Endothelial cell of umbilical vein (primary cell): Measurements from ENCODE around the gene KIAA1671. TPM values are rescaled to one million over a fixed set of nuclear protein-coding genes. Genes with fewer than 3 reads are reported as not detected.

Experiments
- BruUV-seq: library from RNA; stranded (reverse); fragments of 400-500 nt; replicated peaks from 2 replicates; lab custom pipeline; 2021; lab: Mats Ljungman, UMichigan
- CTCF ChIA-PET: fragments of 300-600, 350-600 bp; sonication (Branson Sonifier 250); formaldehyde crosslinking; loops from one replicate; lab custom pipeline; 2021; ENCODE audit warnings: antibody characterized with exemption, inconsistent platforms; lab: Charles Lee
- POLR2A ChIA-PET: fragments of 300-600, 350-600 bp; sonication (Branson Sonifier 250); formaldehyde crosslinking; loops from one replicate; lab custom pipeline; 2021; ENCODE audit warnings: antibody characterized with exemption, inconsistent platforms; lab: Charles Lee
- DNase-seq: peaks from one replicate; pipeline ENCODE4 v3.0.0-alpha.2; 2011; ENCODE audit warnings: low read depth, low spot score
- FAIRE-seq: peaks from 2 replicates; lab custom pipeline; 2011; peaks lifted over from hg19 to GRCh38; lab: Jason Lieb, UNC
- H2AFZ ChIP-seq: 2 replicates; pipeline ENCODE4 v1.6.0; 2012; ENCODE audit warnings: low read depth, low read length, control low read depth, inconsistent platforms
- H3K27ac ChIP-seq: 2 replicates; pipeline ENCODE4 v1.5.1; 2011; ENCODE audit warnings: low read depth, mild to moderate bottlenecking, control low read depth, low read length, moderate library complexity; ENCODE audit not compliant: insufficient read depth
- H3K27me3 ChIP-seq, 2 experiments: 2 replicates each; pipeline versions ENCODE4 v1.6.0 to v1.6.1; 2011; ENCODE audit warnings: low read length in 2 of 2, mixed read lengths in 1 of 2; ENCODE audit not compliant: control insufficient read depth in 2 of 2, insufficient read depth in 2 of 2
- H3K36me3 ChIP-seq, 2 experiments: 2 replicates in 1 of 2; 3 replicates in 1 of 2; pipeline ENCODE4 v1.5.1; 2011; ENCODE audit warnings: low read length in 2 of 2, mild to moderate bottlenecking in 1 of 2, moderate library complexity in 1 of 2; ENCODE audit not compliant: control insufficient read depth in 2 of 2, insufficient read depth in 2 of 2; ENCODE audit errors: extremely low read depth in 1 of 2
- H3K4me1 ChIP-seq: 3 replicates; pipeline ENCODE4 v1.5.1; 2011; ENCODE audit warnings: mild to moderate bottlenecking, low read length; ENCODE audit not compliant: control insufficient read depth, insufficient read depth; ENCODE audit errors: extremely low read depth
- H3K4me2 ChIP-seq: 2 replicates; pipeline ENCODE4 v1.6.1; 2011; ENCODE audit warnings: low read length, control low read depth, mixed read lengths; ENCODE audit not compliant: insufficient read depth
- H3K4me3 ChIP-seq, 3 experiments: fragments of 200-600 bp in 1 of 3; sonication (generic), shearing (Covaris generic) in 1 of 3; replicated peaks in 1 of 3; 2 replicates each; pipeline ENCODE4 v1.5.1; 2011 to 2016; ENCODE audit warnings: control low read depth in 3 of 3, low read length in 3 of 3, mild to moderate bottlenecking in 2 of 3, inconsistent platforms in 1 of 3, low read depth in 1 of 3, moderate library complexity in 1 of 3; ENCODE audit not compliant: insufficient read depth in 1 of 3
- H3K79me2 ChIP-seq: 2 replicates; pipeline ENCODE4 v1.6.0; 2012; ENCODE audit warnings: low read length, inconsistent platforms; ENCODE audit not compliant: control insufficient read depth, insufficient read depth
- H3K9ac ChIP-seq: replicated peaks from 2 replicates; pipeline ENCODE3; 2011; ENCODE audit warnings: low read length, control low read depth; ENCODE audit not compliant: insufficient read depth; ENCODE audit errors: extremely low read depth
- H3K9me1 ChIP-seq: replicated peaks from 3 replicates; pipeline ENCODE4 v1.6.0; 2011; ENCODE audit warnings: mild to moderate bottlenecking, low read length; ENCODE audit not compliant: control insufficient read depth, insufficient read depth; ENCODE audit errors: extremely low read depth
- H3K9me3 ChIP-seq: replicated peaks from 2 replicates; pipeline ENCODE4 v1.5.1; 2012; ENCODE audit warnings: low read length, inconsistent platforms; ENCODE audit not compliant: control insufficient read depth, insufficient read depth
- H4K20me1 ChIP-seq: replicated peaks from 2 replicates; pipeline ENCODE3; 2011; ENCODE audit warnings: mild to moderate bottlenecking, low read length; ENCODE audit not compliant: control insufficient read depth, insufficient read depth; ENCODE audit errors: extremely low read depth
- EZH2 ChIP-seq: IDR thresholded peaks from 2 replicates; pipeline ENCODE4 v1.6.1; 2012; ENCODE audit warnings: borderline replicate concordance, low read depth, mild to moderate bottlenecking, moderate library complexity, low read length, inconsistent platforms; ENCODE audit not compliant: severe bottlenecking
- FOS ChIP-seq: IDR thresholded peaks from 2 replicates; pipeline ENCODE4 v1.6.1; 2011; ENCODE audit warnings: mild to moderate bottlenecking, low read length, moderate library complexity, borderline replicate concordance; ENCODE audit not compliant: insufficient read depth
- GATA2 ChIP-seq: IDR thresholded peaks from 2 replicates; pipeline ENCODE4 v1.7.0; 2011; ENCODE audit warnings: low read depth, mild to moderate bottlenecking, moderate library complexity, mixed read lengths, low read length; ENCODE audit not compliant: insufficient read length, insufficient read depth
- JUN ChIP-seq: IDR thresholded peaks from 2 replicates; pipeline ENCODE4 v1.6.1; 2011; ENCODE audit warnings: borderline replicate concordance, low read depth; ENCODE audit not compliant: insufficient read length, insufficient read depth
- MYC ChIP-seq: IDR thresholded peaks from one replicate; pipeline ENCODE4 v1.6.1; 2011; ENCODE audit warnings: mild to moderate bottlenecking, low read depth, low read length
- POLR2A ChIP-seq: IDR thresholded peaks from 2 replicates; pipeline ENCODE4 v1.6.1; 2012; ENCODE audit warnings: low read depth, mild to moderate bottlenecking, control low read depth, low read length
- POLR2AphosphoS5 ChIP-seq: IDR thresholded peaks from 2 replicates; pipeline ENCODE4 v1.6.1; 2012; ENCODE audit warnings: low read depth, mild to moderate bottlenecking, control low read depth, low read length, moderate library complexity; ENCODE audit not compliant: insufficient read depth
- dilution Hi-C: fragments of 300-500 bp; cut with MboI; formaldehyde crosslinking; loops from one replicate; pipeline ENCODE4 v1.15.0; 2019; ENCODE audit warnings: low sequenced_read_pairs; ENCODE audit not compliant: extremely low pct_ligation_motif_present
- intact Hi-C: fragments of 100-400 bp; cut with micrococcal nuclease; formaldehyde crosslinking; loops from one replicate; pipeline ENCODE4 v1.10.0; 2022
- polyA plus RNA-seq, 4 experiments: library from polyadenylated mRNA; depleted of rRNA in 3 of 4; stranded (reverse) in 3 of 4; unstranded in 1 of 4; fragments of >200 nt; gene quantifications; 2 replicates each; pipeline versions ENCODE4 v1.2.1 to v1.2.3, GENCODE V29; 2011 to 2012; ENCODE audit warnings: missing spikeins in 1 of 4
- total RNA-seq: library from RNA; stranded (reverse); gene quantifications from 2 replicates; pipeline ENCODE4 v1.2.3, GENCODE V29; 2021
- TF ChIP-seq, protein P1 (sequence below): IDR thresholded peaks from 2 replicates; pipeline ENCODE4 v1.6.1; 2011; ENCODE audit not compliant: insufficient read depth, insufficient read length
- TF ChIP-seq, protein P2 (sequence below), 2 donors: IDR thresholded peaks; 1 replicate in 1 of 2; 2 replicates in 1 of 2; pipeline ENCODE4 v1.5.1; 2011; ENCODE audit warnings: low read length in 2 of 2, mild to moderate bottlenecking in 2 of 2, moderate library complexity in 2 of 2, control low read depth in 1 of 2, inconsistent platforms in 1 of 2, low read depth in 1 of 2; ENCODE audit not compliant: insufficient read depth in 1 of 2; ENCODE audit errors: extremely low read depth in 1 of 2

The KIAA1671 gene
- total and polyA plus RNA-seq, 2 donors (not counting 3 experiments of a cell fraction or from before 2014, with no cell fraction given), result 23.1 to 85.1 TPM

DNA sequence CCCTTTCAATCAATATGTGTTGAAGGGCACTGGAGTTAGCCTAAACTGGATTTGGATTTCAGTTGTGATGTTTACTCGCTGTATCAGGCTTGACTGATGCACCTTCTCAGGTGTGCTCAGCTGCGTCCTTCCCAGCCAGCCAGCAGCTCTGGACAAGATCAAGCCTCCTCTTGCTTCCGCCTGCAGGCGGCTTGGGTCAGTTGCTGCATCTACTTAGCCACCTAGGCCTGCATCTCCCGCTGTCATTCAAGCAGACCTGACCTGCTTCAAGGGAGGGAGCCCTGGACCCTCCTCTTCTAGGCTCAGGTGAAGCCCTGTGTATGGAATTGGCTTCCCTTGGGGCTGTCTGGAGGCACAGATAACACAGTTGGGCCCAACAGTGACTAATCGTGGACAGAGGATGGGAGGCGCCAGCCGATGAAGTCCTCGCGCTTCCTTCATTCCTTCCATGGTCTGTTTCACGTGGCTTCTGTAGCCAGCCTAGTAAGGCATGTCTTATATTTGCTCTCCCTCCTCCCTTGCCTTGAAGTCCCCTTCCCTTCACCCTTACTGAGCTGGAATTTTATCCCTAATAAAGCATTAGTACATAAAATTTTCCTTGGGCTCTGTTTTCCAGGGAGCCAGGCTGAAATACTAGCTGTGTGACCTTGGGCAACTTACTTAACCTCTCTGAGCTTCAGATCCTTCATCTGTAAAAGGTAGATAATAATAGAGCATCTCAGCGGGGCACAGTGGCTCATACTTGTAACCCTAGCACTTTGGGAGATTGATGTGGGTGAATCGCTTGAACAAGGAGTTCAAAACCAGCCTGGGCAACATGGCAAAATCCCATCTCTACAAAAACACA lies 3.9 kb upstream of the KIAA1671 start:
- no peak overlapping the region for H3K4me2 ChIP-seq
- H3K4me1 ChIP-seq, result no peaks in the 10 kb centered on the region
- no peak overlapping the region for H3K27ac ChIP-seq
- DNase-seq (no peak), FAIRE-seq (no peak)
- TF ChIP-seq GATA2 (no peak), POLR2AphosphoS5 (no peak), FOS (no peak), MYC (no peak), POLR2A (no peak), JUN (no peak), EZH2 (no peak)
- TF ChIP-seq, protein P1, sequence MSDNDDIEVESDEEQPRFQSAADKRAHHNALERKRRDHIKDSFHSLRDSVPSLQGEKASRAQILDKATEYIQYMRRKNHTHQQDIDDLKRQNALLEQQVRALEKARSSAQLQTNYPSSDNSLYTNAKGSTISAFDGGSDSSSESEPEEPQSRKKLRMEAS, result no peak
- TF ChIP-seq, protein P2, sequence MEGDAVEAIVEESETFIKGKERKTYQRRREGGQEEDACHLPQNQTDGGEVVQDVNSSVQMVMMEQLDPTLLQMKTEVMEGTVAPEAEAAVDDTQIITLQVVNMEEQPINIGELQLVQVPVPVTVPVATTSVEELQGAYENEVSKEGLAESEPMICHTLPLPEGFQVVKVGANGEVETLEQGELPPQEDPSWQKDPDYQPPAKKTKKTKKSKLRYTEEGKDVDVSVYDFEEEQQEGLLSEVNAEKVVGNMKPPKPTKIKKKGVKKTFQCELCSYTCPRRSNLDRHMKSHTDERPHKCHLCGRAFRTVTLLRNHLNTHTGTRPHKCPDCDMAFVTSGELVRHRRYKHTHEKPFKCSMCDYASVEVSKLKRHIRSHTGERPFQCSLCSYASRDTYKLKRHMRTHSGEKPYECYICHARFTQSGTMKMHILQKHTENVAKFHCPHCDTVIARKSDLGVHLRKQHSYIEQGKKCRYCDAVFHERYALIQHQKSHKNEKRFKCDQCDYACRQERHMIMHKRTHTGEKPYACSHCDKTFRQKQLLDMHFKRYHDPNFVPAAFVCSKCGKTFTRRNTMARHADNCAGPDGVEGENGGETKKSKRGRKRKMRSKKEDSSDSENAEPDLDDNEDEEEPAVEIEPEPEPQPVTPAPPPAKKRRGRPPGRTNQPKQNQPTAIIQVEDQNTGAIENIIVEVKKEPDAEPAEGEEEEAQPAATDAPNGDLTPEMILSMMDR (IDR thresholded peaks at IDR 0.05; ENCODE audit: extremely low read depth in 1 of 2, insufficient read depth in 1 of 2, low read depth in 1 of 2, low read length in 2 of 2), result no peak
- no peaks in the 10 kb centered on the region for H3K9me3 ChIP-seq
- dilution Hi-C loops, result no loop called here
- H3K36me3 ChIP-seq, result no peaks in the 10 kb centered on the region
- H3K9ac ChIP-seq, result no peak overlapping the region
- ChIA-PET CTCF (interaction anchor here (1.3 to 19.2 kb wide), 3 partner anchors 10 to 111 kb away, joined by 3 to 378 read pairs (median 3); no protein-coding TSS in a partner anchor), POLR2A (no interaction called here)
- H3K79me2 ChIP-seq, result peaks cover 6% of the 10 kb centered on the region
- no peak overlapping the region for H3K4me3 ChIP-seq
- no peaks in the 10 kb centered on the region for H4K20me1 ChIP-seq
- H3K9me1 ChIP-seq, result no peaks in the 10 kb centered on the region
- H3K27me3 ChIP-seq, result peaks cover 0 to 9% of the 10 kb centered on the region in 2 experiments
- intact Hi-C loops, result no loop called here
- no peak overlapping the region for H2AFZ ChIP-seq
- no TSS peak for BruUV-seq
